Measurements from ENCODE around the gene PSG3. TPM values are rescaled to one million over a fixed set of nuclear protein-coding genes. Genes with fewer than 3 reads are reported as not detected.
"Not testable (repeated sequence)": the region's sequence is repeated elsewhere in the genome, so short reads cannot be mapped to it uniquely, and the experiment has no call there.

PSG3 gene
- not detected for polyA plus RNA-seq (2013, experiment 1 of 2)
- polyA plus RNA-seq (2013, experiment 2 of 2), result not detected

DNA sequence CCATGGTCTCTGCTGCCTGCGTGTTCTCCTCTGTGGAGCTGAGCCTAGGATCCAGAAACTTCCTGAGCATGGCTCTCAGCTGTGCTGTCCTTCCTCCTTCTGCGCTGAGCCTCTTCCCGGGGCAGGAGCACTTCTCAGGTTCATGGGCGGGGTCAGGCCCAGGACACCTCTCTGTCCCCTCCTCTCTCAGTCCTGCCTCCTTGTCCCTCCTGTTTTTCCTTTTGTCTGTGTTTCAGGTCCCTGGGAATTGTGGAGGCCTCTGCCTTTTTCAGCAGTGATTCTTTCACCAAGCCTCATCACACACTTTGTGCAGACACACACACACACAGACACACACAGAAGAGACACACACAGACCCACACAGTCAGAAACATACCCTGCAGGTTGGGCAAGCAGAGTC lies at the start of gene PSG3:
PSG3 (minus strand) TSS at position 101 of the 400 bp plus-strand sequence; CDS start at position 4, 97 bp downstream.
- H3K27ac ChIP-seq (ENCODE audit: low read depth, low read length); H3K4me1 ChIP-seq (ENCODE audit: insufficient read depth, low read length); H3K36me3 ChIP-seq (ENCODE audit: insufficient read depth, low read length); H3K27me3 ChIP-seq (ENCODE audit: insufficient read depth, low read length); H3K9ac ChIP-seq (ENCODE audit: low read depth, low read length); H3K4me3 ChIP-seq (ENCODE audit: low read length); H3K9me3 ChIP-seq (ENCODE audit: insufficient read depth, low read depth, low read length): not testable (repeated sequence)
- 72% methylated on average over 4 of the region's 4 CpGs for WGBS

GRCh38 chr19:42788766-42789165 lies 48.5 kb upstream of the PSG3 start:
- H3K4me1 ChIP-seq (ENCODE audit: insufficient read depth, low read length); H3K27ac ChIP-seq (ENCODE audit: low read depth, low read length); H3K9ac ChIP-seq (ENCODE audit: low read depth, low read length); H3K27me3 ChIP-seq (ENCODE audit: insufficient read depth, low read length); H3K4me3 ChIP-seq (ENCODE audit: low read length); H3K36me3 ChIP-seq (ENCODE audit: insufficient read depth, low read length): not testable (repeated sequence)
- WGBS, result 95% methylated on average over 2 of the region's 2 CpGs
- H3K9me3 ChIP-seq (ENCODE audit: insufficient read depth, low read depth, low read length), result peaks cover 19% of the 10 kb centered on the region

- not testable (repeated sequence) for H3K27ac ChIP-seq (ENCODE audit: low read depth, low read length); H3K36me3 ChIP-seq (ENCODE audit: insufficient read depth, low read length); H3K4me1 ChIP-seq (ENCODE audit: insufficient read depth, low read length); H3K9ac ChIP-seq (ENCODE audit: low read depth, low read length); H3K27me3 ChIP-seq (ENCODE audit: insufficient read depth, low read length); H3K4me3 ChIP-seq (ENCODE audit: low read length)
- H3K9me3 ChIP-seq (ENCODE audit: insufficient read depth, low read depth, low read length), result peaks cover 11% of the 10 kb centered on the region
- WGBS, result 92% methylated on average over 2 of the region's 2 CpGs
Observed at GRCh38 chr19:42787766-42788165, 47.5 kb upstream of the PSG3 start.

GRCh38 chr19:42776750-42777612 lies 36.7 kb upstream of the PSG3 start:
- H3K36me3 ChIP-seq (ENCODE audit: insufficient read depth, low read length); H3K27ac ChIP-seq (ENCODE audit: low read depth, low read length); H3K9me3 ChIP-seq (ENCODE audit: insufficient read depth, low read depth, low read length); H3K4me3 ChIP-seq (ENCODE audit: low read length); H3K27me3 ChIP-seq (ENCODE audit: insufficient read depth, low read length); H3K4me1 ChIP-seq (ENCODE audit: insufficient read depth, low read length); H3K9ac ChIP-seq (ENCODE audit: low read depth, low read length): not testable (repeated sequence)
- WGBS, result 38% methylated on average over 11 of the region's 12 CpGs

DNA sequence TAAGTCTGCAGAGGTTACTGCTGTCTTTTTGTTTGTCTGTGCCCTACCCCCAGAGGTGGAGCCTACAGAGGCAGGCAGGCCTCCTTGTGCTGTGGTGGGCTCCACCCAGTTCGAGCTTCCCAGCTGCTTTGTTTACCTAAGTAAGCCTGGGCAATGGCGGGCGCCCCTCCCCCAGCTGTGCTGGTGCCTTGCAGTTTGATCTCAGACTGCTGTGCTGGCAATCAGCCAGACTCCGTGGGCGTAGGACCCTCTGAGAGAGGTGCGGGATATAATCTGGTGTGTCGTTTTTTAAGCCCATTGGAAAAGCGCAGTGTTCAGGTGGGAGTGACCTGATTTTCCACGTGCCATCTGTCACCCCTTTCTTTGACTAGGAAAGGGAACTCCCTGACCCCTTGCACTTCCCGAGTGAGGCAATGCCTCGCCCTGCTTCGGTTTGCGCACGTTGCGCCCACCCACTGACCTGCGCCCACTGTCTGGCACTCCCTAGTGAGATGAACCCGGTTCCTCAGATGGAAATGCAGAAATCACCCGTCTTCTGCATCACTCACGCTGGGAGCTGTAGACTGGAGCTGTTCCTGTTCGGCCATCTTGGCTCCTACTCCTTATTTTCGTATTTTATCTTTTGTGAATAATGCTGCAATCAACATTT lies 34.4 kb upstream of the PSG3 start:
- not testable (repeated sequence) for H3K4me1 ChIP-seq (ENCODE audit: insufficient read depth, low read length); H3K36me3 ChIP-seq (ENCODE audit: insufficient read depth, low read length); H3K9me3 ChIP-seq (ENCODE audit: insufficient read depth, low read depth, low read length); H3K27me3 ChIP-seq (ENCODE audit: insufficient read depth, low read length)
- H3K4me3 ChIP-seq (ENCODE audit: low read length), result peak overlapping the region; percentile 36
- H3K9ac ChIP-seq (ENCODE audit: low read depth, low read length), result peak overlapping the region; percentile 50; the same call in 1 of the 2 replicates
- WGBS, result 63% methylated on average over 21 of the region's 21 CpGs
- peak overlapping the region; percentile 62; the same call in 1 of the 2 replicates for H3K27ac ChIP-seq (ENCODE audit: low read depth, low read length)

- not testable (repeated sequence) for H3K4me3 ChIP-seq (ENCODE audit: low read length); H3K4me1 ChIP-seq (ENCODE audit: insufficient read depth, low read length); H3K9ac ChIP-seq (ENCODE audit: low read depth, low read length); H3K36me3 ChIP-seq (ENCODE audit: insufficient read depth, low read length); H3K9me3 ChIP-seq (ENCODE audit: insufficient read depth, low read depth, low read length); H3K27ac ChIP-seq (ENCODE audit: low read depth, low read length); H3K27me3 ChIP-seq (ENCODE audit: insufficient read depth, low read length)
- WGBS, result 84% methylated on average over 6 of the region's 8 CpGs
Observed at GRCh38 chr19:42767319-42767718, 27.0 kb upstream of the PSG3 start.

- WGBS, result 93% methylated on average over 12 of the region's 12 CpGs
- not testable (repeated sequence) for H3K27me3 ChIP-seq (ENCODE audit: insufficient read depth, low read length); H3K36me3 ChIP-seq (ENCODE audit: insufficient read depth, low read length); H3K27ac ChIP-seq (ENCODE audit: low read depth, low read length); H3K9ac ChIP-seq (ENCODE audit: low read depth, low read length); H3K4me1 ChIP-seq (ENCODE audit: insufficient read depth, low read length); H3K4me3 ChIP-seq (ENCODE audit: low read length); H3K9me3 ChIP-seq (ENCODE audit: insufficient read depth, low read depth, low read length)
Observed at GRCh38 chr19:42766871-42767270, 26.6 kb upstream of the PSG3 start.

DNA sequence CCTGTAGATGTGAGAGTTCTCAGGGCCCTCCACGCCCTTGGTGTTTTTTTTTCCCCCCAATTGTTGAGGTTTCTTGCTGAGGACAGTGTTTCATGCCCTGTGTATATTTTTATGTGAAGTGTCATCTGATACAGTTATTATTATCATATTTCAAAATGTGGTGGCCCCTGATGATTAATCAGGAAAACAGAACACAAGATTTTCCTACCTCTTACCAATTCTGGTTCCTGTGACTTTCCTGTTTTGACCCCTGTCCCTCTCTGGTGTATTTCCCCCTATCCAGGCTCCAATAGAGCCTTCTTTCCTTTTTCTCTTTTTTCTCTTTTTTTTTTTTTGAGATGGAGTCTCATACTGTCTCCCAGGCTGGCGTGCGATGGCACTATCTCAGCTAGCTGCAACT lies 24.6 kb upstream of the PSG3 start:
- WGBS, result 97% methylated on average over 3 of the region's 3 CpGs
- no peaks in the 10 kb centered on the region for H3K9me3 ChIP-seq (ENCODE audit: insufficient read depth, low read depth, low read length)
- no peak overlapping the region for H3K9ac ChIP-seq (ENCODE audit: low read depth, low read length)
- H3K36me3 ChIP-seq (ENCODE audit: insufficient read depth, low read length), result no peaks in the 10 kb centered on the region
- no peak overlapping the region for H3K27ac ChIP-seq (ENCODE audit: low read depth, low read length)
- H3K4me3 ChIP-seq (ENCODE audit: low read length), result no peak overlapping the region
- H3K4me1 ChIP-seq (ENCODE audit: insufficient read depth, low read length), result no peaks in the 10 kb centered on the region
- no peaks in the 10 kb centered on the region for H3K27me3 ChIP-seq (ENCODE audit: insufficient read depth, low read length)

- no peak overlapping the region for H3K27ac ChIP-seq (ENCODE audit: low read depth, low read length)
- no peaks in the 10 kb centered on the region for H3K36me3 ChIP-seq (ENCODE audit: insufficient read depth, low read length)
- no peaks in the 10 kb centered on the region for H3K9me3 ChIP-seq (ENCODE audit: insufficient read depth, low read depth, low read length)
- H3K4me1 ChIP-seq (ENCODE audit: insufficient read depth, low read length), result no peaks in the 10 kb centered on the region
- no peak overlapping the region for H3K9ac ChIP-seq (ENCODE audit: low read depth, low read length)
- WGBS, result 94% methylated on average over 2 of the region's 2 CpGs
- no peak overlapping the region for H3K4me3 ChIP-seq (ENCODE audit: low read length)
- no peaks in the 10 kb centered on the region for H3K27me3 ChIP-seq (ENCODE audit: insufficient read depth, low read length)
Observed at GRCh38 chr19:42762789-42763188, 22.5 kb upstream of the PSG3 start.

DNA sequence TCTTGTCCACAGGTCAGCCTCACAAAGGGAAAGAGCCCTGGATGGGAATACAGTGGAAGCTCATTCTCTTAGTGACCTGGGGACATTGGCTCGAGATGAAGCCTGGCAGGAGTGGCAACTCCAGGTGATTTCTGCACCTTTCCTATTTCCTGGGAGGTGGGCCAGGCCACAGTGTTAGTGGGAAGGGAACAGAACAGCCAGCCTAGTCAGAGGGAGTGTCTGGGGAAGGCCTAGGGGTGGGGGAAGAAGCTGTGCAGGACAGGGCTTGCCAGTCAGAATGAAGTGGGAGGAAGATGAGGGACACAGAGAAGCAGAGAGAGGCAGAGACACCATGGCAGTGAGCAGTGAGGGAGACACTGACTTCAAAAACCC lies 21.6 kb upstream of the PSG3 start:
- not testable (repeated sequence) for H3K27ac ChIP-seq (ENCODE audit: low read depth, low read length); H3K9me3 ChIP-seq (ENCODE audit: insufficient read depth, low read depth, low read length); H3K9ac ChIP-seq (ENCODE audit: low read depth, low read length); H3K4me1 ChIP-seq (ENCODE audit: insufficient read depth, low read length); H3K36me3 ChIP-seq (ENCODE audit: insufficient read depth, low read length); H3K27me3 ChIP-seq (ENCODE audit: insufficient read depth, low read length); H3K4me3 ChIP-seq (ENCODE audit: low read length)
- WGBS, result no CpG with 5 or more reads among the region's 1 CpG

DNA sequence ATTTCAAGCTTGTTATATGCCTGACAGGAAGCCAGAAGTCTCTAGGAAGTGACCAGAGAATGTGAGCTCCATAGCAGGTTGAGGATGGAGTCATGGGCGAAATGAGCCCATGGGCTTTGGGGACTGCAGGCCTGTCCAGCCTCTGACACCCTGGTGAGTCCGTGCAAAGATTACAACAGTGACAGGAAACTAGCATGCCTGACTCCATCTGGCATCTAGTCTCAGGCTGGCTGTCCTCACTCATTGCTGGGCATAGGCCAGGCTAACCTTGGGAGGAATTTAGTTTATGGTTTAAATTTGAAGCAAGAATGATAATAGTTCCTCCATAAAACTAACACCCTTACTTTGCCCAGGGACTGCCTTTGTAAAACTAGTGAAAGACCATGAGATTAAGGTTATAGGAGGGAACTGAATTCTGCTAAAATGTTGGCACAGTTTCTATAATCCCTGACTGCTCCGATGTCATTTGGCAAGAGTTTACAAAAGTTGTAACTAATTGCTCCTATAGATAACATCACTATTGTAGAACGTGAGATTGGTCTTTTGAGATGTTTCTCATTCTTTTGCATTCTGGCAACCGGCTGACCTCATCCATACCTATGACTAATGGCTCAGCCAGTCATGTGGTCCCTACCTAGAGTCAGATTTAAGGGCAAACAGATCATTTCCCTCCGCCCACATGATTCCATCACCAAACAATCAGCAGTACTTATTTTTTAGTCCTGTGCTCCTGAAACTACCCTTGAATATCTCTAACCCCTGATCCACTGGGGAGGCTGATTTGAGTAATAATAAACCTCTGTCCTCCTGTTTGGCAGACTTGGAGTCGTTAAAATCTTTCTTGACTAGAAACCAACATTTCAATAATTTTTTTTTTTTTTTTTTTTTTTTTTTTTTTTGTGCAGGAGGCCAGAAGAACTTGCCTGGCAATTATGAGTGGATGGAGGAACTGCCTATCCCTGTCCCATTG lies 21.0 kb upstream of the PSG3 start:
- not testable (repeated sequence) for H3K4me1 ChIP-seq (ENCODE audit: insufficient read depth, low read length); H3K27me3 ChIP-seq (ENCODE audit: insufficient read depth, low read length); H3K9me3 ChIP-seq (ENCODE audit: insufficient read depth, low read depth, low read length); H3K9ac ChIP-seq (ENCODE audit: low read depth, low read length); H3K36me3 ChIP-seq (ENCODE audit: insufficient read depth, low read length); H3K27ac ChIP-seq (ENCODE audit: low read depth, low read length); H3K4me3 ChIP-seq (ENCODE audit: low read length)
- WGBS, result 75% methylated on average over 5 of the region's 7 CpGs
